Lung (tissue), 12 donors: ENCODE data around the gene RNF208. TPM values are rescaled to one million over a fixed set of nuclear protein-coding genes. Genes with fewer than 3 reads are reported as not detected.

Experiments
- ATAC-seq: fragments of 200-7000 bp; cut with Tn5 transposase; one replicate; pipeline ENCODE4 v1.9.1; 2020; ENCODE audit warnings: moderate number of reproducible peaks; ENCODE audit not compliant: insufficient read depth, low FRiP score
- DNase-seq, 3 donors: peaks; one replicate each; pipeline ENCODE4 v3.0.0-alpha.2; 2013 to 2017
- H3K27ac ChIP-seq, 2 donors: one replicate each; pipeline ENCODE4 v1.5.1; 2013; ENCODE audit warnings: mild to moderate bottlenecking in 2 of 2, moderate library complexity in 2 of 2, control low read depth in 1 of 2, inconsistent platforms in 1 of 2, low read depth in 1 of 2, low read length in 1 of 2
- H3K27me3 ChIP-seq, 3 donors: one replicate each; pipeline ENCODE4 v1.5.1; 2013; ENCODE audit warnings: low read length in 2 of 3; ENCODE audit not compliant: control insufficient read depth in 3 of 3, insufficient read depth in 3 of 3
- H3K36me3 ChIP-seq, 4 donors: one replicate each; pipeline ENCODE4 v1.5.1; 2013; ENCODE audit warnings: low read length in 4 of 4, mild to moderate bottlenecking in 1 of 4, moderate library complexity in 1 of 4; ENCODE audit not compliant: control insufficient read depth in 4 of 4, insufficient read depth in 4 of 4
- H3K4me1 ChIP-seq, 5 donors: one replicate each; pipeline ENCODE4 v1.5.1; 2013; ENCODE audit warnings: low read length in 5 of 5, mild to moderate bottlenecking in 2 of 5, moderate library complexity in 1 of 5; ENCODE audit not compliant: control insufficient read depth in 5 of 5, insufficient read depth in 5 of 5
- H3K4me3 ChIP-seq: one replicate; pipeline ENCODE4 v1.5.1; 2013; ENCODE audit warnings: mild to moderate bottlenecking, control low read depth, moderate library complexity
- H3K9ac ChIP-seq, 2 donors: one replicate each; pipeline ENCODE4 v1.5.1; 2013; ENCODE audit warnings: low read length in 2 of 2, control low read depth in 1 of 2; ENCODE audit not compliant: insufficient read depth in 1 of 2
- H3K9me3 ChIP-seq, 4 donors: one replicate each; pipeline ENCODE4 v1.5.1; 2013; ENCODE audit warnings: low read length in 3 of 4, mild to moderate bottlenecking in 1 of 4, moderate library complexity in 1 of 4; ENCODE audit not compliant: control insufficient read depth in 4 of 4, insufficient read depth in 3 of 4
- WGBS, 2 donors: extraction: QIAGEN DNeasy Blood & Tissue Kit; methylation state at CpG; one replicate each; pipeline ENCODE4 v1.1.7; 2013; 5-methylcytosine and 5-hydroxymethylcytosine counted together
- polyA plus RNA-seq, 2 donors: library from polyadenylated mRNA; stranded (reverse); fragments of 200-250 nt; gene quantifications; one replicate each; pipeline ENCODE4 v1.2.1, GENCODE V29; 2013
- total RNA-seq, 2 donors: library from RNA; depleted of rRNA in 1 of 2; stranded (reverse); fragments of >200 nt in 1 of 2; gene quantifications; one replicate each; pipeline ENCODE4 v1.2.1, GENCODE V29; 2014 to 2021
- TF ChIP-seq, protein P1 (sequence below): IDR thresholded peaks from 2 replicates; pipeline ENCODE4 v1.5.1; 2012; ENCODE audit warnings: mild to moderate bottlenecking; ENCODE audit errors: control extremely low read depth, extremely low read depth
- donor health status: control.
- donor health status: control.
- donor health status: Bipolar disorder and iron deficiency.
- donor health status: healthy.
- donor health status: DM: yes; HTN: yes; CAD: no.

Gene RNF208
- total and polyA plus RNA-seq, 4 donors: 1.7 to 12.0 (median 5.3) TPM

DNA sequence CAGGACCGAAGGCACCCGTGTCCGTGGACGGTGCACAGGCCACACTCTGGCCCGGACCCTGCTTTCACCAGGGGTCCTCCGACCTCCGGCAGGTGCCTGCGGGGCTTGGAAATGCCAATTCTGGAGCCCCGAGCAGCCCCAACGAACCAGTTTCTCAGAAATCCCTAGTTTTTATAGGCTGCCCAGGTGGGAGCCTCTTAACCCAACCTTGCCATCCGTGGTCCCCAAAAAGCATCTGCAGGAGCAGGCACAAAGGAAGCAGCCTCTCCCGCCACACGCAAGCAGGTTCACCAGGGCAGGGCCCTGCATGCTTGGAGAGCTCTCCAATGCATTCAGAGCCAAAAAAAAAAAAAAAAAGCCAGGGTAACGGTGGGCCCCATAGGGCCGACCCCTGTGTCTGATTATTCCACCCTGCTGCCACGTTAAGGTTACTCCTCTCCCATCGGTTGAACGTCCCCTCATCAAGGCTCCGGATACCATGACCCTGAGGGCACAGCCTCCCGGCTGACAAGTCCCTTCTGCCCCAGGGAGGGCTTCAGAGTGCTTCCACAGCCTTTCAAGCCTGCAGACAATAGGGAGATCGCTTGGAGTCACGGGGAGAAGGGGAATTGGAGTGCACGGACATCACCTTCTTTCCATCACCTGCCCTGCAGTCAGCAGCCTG is 20.7 kb downstream of the RNF208 start:
- Histone ChIP-seq H3K9ac (no peak overlapping the region), H3K4me3 (peak overlapping the region; percentile 78), H3K27me3 (no peaks in the 10 kb centered on the region), H3K36me3 (peaks cover 0 to 8% (median 4%) of the 10 kb centered on the region in 4 donors), H3K9me3 (peaks cover 0 to 2% (median 0%) of the 10 kb centered on the region in 4 donors), H3K4me1 (peaks cover 10 to 39% (median 23%) of the 10 kb centered on the region in 5 donors), H3K27ac (peak overlapping the region; percentile 77 to 97)
- DNase-seq (no peak), ATAC-seq (no peak)
- WGBS, 2 donors: 21 to 22% methylated on average over 23 of the region's 23 CpGs
- TF ChIP-seq, protein P1, sequence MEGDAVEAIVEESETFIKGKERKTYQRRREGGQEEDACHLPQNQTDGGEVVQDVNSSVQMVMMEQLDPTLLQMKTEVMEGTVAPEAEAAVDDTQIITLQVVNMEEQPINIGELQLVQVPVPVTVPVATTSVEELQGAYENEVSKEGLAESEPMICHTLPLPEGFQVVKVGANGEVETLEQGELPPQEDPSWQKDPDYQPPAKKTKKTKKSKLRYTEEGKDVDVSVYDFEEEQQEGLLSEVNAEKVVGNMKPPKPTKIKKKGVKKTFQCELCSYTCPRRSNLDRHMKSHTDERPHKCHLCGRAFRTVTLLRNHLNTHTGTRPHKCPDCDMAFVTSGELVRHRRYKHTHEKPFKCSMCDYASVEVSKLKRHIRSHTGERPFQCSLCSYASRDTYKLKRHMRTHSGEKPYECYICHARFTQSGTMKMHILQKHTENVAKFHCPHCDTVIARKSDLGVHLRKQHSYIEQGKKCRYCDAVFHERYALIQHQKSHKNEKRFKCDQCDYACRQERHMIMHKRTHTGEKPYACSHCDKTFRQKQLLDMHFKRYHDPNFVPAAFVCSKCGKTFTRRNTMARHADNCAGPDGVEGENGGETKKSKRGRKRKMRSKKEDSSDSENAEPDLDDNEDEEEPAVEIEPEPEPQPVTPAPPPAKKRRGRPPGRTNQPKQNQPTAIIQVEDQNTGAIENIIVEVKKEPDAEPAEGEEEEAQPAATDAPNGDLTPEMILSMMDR: no peak

DNA sequence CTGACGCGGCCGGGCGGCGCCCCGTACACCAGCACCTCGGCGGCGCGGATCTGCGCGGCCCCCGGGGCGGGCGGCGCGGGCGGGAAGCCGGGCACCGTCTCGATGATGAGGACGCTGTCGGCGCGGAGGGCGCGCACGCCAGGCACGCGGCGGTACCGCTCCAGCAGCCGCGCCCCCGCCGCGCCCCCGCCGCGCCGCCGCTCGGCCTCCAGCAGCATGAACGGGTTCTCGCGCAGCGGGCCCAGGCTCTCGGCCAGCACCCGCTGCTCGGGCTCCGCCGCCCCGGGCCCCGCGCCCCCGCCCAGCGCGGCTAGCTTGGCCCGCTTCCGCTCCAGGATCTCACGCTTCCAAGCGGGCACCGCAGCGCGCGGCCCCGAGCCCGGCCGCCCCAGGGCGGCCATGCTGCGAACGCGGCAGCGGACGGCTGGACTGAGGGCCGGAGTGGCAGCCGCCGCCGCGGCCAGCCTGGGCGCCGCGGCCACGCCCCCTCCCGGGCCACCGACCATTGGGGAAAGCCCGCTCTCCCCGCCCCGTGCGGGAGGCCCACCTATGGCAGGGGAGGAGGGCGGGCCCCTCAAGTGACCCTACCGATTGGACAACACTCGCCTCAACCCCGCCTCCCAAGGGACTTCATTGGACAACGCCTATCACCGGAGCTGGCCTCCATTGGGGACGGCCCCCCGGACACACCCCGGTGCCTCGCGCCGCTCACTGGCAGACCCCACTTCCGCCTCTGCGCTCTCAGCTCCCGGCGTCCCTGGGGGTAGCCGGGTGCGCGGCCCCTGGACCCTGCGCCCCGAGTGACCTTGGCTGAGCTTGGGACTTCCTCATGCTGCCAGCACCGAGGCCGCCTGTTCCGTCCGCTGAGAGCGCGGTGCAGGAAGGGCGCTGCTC is 21.5 kb downstream of the RNF208 start, which contains the start of gene TPRN:
Gene TPRN, minus strand, starts transcription at position 431 of the 894 bp plus-strand sequence. Its CDS starts 30 bp downstream, at position 401.
- Histone ChIP-seq H3K36me3 (peaks cover 0 to 8% (median 4%) of the 10 kb centered on the region in 4 donors), H3K27me3 (no peaks in the 10 kb centered on the region), H3K27ac (peak within 1 kb of the TSS; percentile 81 to 97), H3K9ac (no peak within 1 kb of the TSS), H3K9me3 (peaks cover 0 to 2% (median 0%) of the 10 kb centered on the region in 4 donors), H3K4me1 (peaks cover 7 to 33% (median 21%) of the 10 kb centered on the region in 5 donors), H3K4me3 (peak within 1 kb of the TSS; percentile 78)
- 1% methylated on average over 66 to 118 of the region's 118 CpGs for WGBS, 2 donors
- DNase-seq (peak; percentile 99 to 100 (median 99)), ATAC-seq (peak; percentile 96)
- TF ChIP-seq, protein P1: no peak

DNA sequence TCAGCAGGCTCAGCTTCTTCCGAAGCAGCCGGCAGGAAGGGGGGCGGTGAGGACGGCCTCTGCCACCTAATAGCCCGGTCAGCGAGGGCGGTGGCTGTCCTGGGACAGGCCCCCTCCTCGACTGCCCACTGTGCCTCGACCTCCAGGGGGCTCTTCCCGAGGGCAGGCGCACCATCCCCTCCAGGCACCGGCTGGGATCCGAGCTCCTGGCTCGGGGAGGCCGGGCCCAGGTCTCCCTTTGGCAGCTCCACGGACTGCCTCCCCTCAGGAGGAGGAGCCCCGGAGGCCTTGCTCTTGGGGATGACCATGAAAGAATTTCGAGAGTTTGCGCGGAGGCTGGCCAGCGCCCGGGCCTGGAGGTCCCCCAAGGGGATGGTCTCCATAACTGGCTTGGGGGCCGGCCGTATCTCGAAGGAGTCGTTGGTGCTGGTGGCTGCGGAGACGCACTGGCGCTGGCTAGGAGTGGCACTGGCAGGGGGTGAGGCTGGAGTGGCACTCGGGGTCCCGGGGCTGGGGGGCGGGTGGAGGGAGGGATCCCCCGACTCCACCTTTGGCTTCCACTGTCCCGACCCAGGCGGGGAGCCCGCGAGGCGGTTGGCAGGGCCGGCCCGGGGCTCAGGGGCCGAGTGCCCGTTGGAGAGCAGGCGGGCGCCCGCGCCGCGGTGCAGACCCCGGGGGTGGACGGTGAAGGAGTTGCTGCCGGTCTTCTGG is 22.5 kb downstream of the RNF208 start:
- DNase-seq: peak in 1 of 3 donors; percentile 18
- Histone ChIP-seq H3K9ac (no peak overlapping the region), H3K9me3 (no peaks in the 10 kb centered on the region), H3K4me1 (peaks cover 6 to 30% (median 19%) of the 10 kb centered on the region in 5 donors), H3K27me3 (no peaks in the 10 kb centered on the region), H3K4me3 (peak overlapping the region; percentile 25), H3K27ac (peak overlapping the region; percentile 21 to 89), H3K36me3 (peaks cover 0 to 8% (median 2%) of the 10 kb centered on the region in 4 donors)
- 16 to 30% methylated on average over 44 to 51 of the region's 51 CpGs for WGBS, 2 donors
- no peak for ATAC-seq
- TF ChIP-seq, protein P1: no peak
